Measurements from ENCODE around the gene FMN2.

GRCh38 chr1:240385985-240386978 is 294.6 kb downstream of the FMN2 start:
- TF ChIP-seq CTCF (IDR thresholded peaks at IDR 0.05), result no peak
- no peak for TF ChIP-seq EZH2 (IDR thresholded peaks at IDR 0.05)
- TF ChIP-seq EZH2phosphoT487 (IDR thresholded peaks at IDR 0.05), result no peak
